ENCODE data around the gene DICER1.
"Not testable (repeated sequence)": the region's sequence is repeated elsewhere in the genome, so short reads cannot be mapped to it uniquely, and the experiment has no call there.

Gene DICER1

GRCh38 chr14:95157327-95158189 is at the start of gene DICER1:
Gene DICER1 (minus strand): TSS chr14:95157529. CDS start chr14:95133458, 24,071 bp downstream.
- FAIRE-seq (no peak), DNase-seq (ENCODE audit: low spot score) (peak; percentile 63)

- no peak for FAIRE-seq
Observed at GRCh38 chr14:95206534-95206933, 49.2 kb upstream of the DICER1 start.

GRCh38 chr14:95204705-95205104 is 47.4 kb upstream of the DICER1 start:
- FAIRE-seq = no peak
- DNase-seq (ENCODE audit: low spot score) = no peak

More at GRCh38 chr14:95206534-95206933, 49.2 kb upstream of the DICER1 start:
- no peak for DNase-seq (ENCODE audit: low spot score)

- not testable (repeated sequence) for FAIRE-seq; DNase-seq (ENCODE audit: low spot score)
Observed at GRCh38 chr14:95201745-95202144, 44.4 kb upstream of the DICER1 start.

GRCh38 chr14:95200404-95200803 is 43.1 kb upstream of the DICER1 start:
- DNase-seq (ENCODE audit: low spot score) = no peak
- no peak for FAIRE-seq

- no peak for DNase-seq (ENCODE audit: low spot score)
- FAIRE-seq = no peak
Observed at GRCh38 chr14:95199298-95199983, 42.1 kb upstream of the DICER1 start.

- DNase-seq (ENCODE audit: low spot score) = no peak
- no peak for FAIRE-seq
Observed at GRCh38 chr14:95198320-95198719, 41.0 kb upstream of the DICER1 start.

- DNase-seq (ENCODE audit: low spot score) = no peak
- FAIRE-seq = no peak
Observed at GRCh38 chr14:95197551-95197950, 40.2 kb upstream of the DICER1 start.

- DNase-seq (ENCODE audit: low spot score) (no peak), FAIRE-seq (no peak)
Observed at GRCh38 chr14:95196826-95197545, 39.7 kb upstream of the DICER1 start.

- DNase-seq (ENCODE audit: low spot score) = no peak
Observed at GRCh38 chr14:95196268-95196667, 38.9 kb upstream of the DICER1 start.

GRCh38 chr14:95195031-95195430 is 37.7 kb upstream of the DICER1 start:
- DNase-seq (ENCODE audit: low spot score) = no peak
- no peak for FAIRE-seq

More at GRCh38 chr14:95196268-95196667, 38.9 kb upstream of the DICER1 start:
- FAIRE-seq = no peak

- DNase-seq (ENCODE audit: low spot score) (no peak), FAIRE-seq (no peak)
Observed at GRCh38 chr14:95193081-95193480, 35.8 kb upstream of the DICER1 start.

- FAIRE-seq (no peak), DNase-seq (ENCODE audit: low spot score) (no peak)
Observed at GRCh38 chr14:95192311-95192710, 35.0 kb upstream of the DICER1 start.

- DNase-seq (ENCODE audit: low spot score) = no peak
- no peak for FAIRE-seq
Observed at GRCh38 chr14:95191445-95192199, 34.3 kb upstream of the DICER1 start.

GRCh38 chr14:95190857-95191256 is 33.5 kb upstream of the DICER1 start:
- DNase-seq (ENCODE audit: low spot score) = no peak
- FAIRE-seq = no peak

- FAIRE-seq (no peak), DNase-seq (ENCODE audit: low spot score) (no peak)
Observed at GRCh38 chr14:95190346-95190840, 33.1 kb upstream of the DICER1 start.

- no peak for DNase-seq (ENCODE audit: low spot score)
- FAIRE-seq = no peak
Observed at GRCh38 chr14:95189367-95190132, 32.2 kb upstream of the DICER1 start.

GRCh38 chr14:95188380-95188779 is 31.1 kb upstream of the DICER1 start:
- DNase-seq (ENCODE audit: low spot score) (no peak), FAIRE-seq (no peak)

- FAIRE-seq = no peak
- no peak for DNase-seq (ENCODE audit: low spot score)
Observed at GRCh38 chr14:95185767-95186392, 28.6 kb upstream of the DICER1 start.
